ENCODE measurements around the gene RPS19. TPM values are rescaled to one million over a fixed set of nuclear protein-coding genes. Genes with fewer than 3 reads are reported as not detected.

Gene RPS19
- total and polyA plus RNA-seq, 4 donors: 275 to 655 (median 476) TPM

GRCh38 chr19:41861846-41862245, 1.8 kb downstream of the RPS19 start (continued):
- TF ChIP-seq HNF4G (IDR thresholded peaks at IDR 0.05) (no peak), EGR1 (IDR thresholded peaks at IDR 0.05; ENCODE audit: low read depth in 2 of 2) (no peak), TAF1 (conservative IDR thresholded peaks at IDR 0.05) (no peak), FOXA1 (IDR thresholded peaks at IDR 0.05) (no peak), SP1 (IDR thresholded peaks at IDR 0.05) (no peak), CTCF (IDR thresholded peaks at IDR 0.05; ENCODE audit: low read depth, low read length, missing input control) (no peak)

- TF ChIP-seq NR2F2 (IDR thresholded peaks at IDR 0.05) (no peak), HNF4G (IDR thresholded peaks at IDR 0.05) (no peak), RXRA (IDR thresholded peaks at IDR 0.05) (no peak), SP1 (IDR thresholded peaks at IDR 0.05) (no peak)
- H3K4me3 ChIP-seq (ENCODE audit: low read depth in 1 of 3, low read length in 3 of 3): no peak overlapping the region
- no peak overlapping the region for H3K9ac ChIP-seq (ENCODE audit: low read depth in 1 of 2, low read length in 2 of 2)
- no peak overlapping the region for H3K27ac ChIP-seq (ENCODE audit: low read depth in 1 of 2, low read length in 2 of 2)
- H3K4me1 ChIP-seq (ENCODE audit: control insufficient read depth in 4 of 4, insufficient read depth in 4 of 4, low read length in 3 of 4): peaks cover 4 to 30% (median 25%) of the 10 kb centered on the region in 4 donors
- H3K36me3 ChIP-seq (ENCODE audit: control insufficient read depth in 4 of 4, insufficient read depth in 3 of 4, low read depth in 1 of 4, low read length in 3 of 4): peaks cover 11 to 44% (median 37%) of the 10 kb centered on the region in 4 donors
- WGBS: 83% methylated on average over 2 of the region's 2 CpGs
- no peak for DNase-seq (ENCODE audit: low spot score)
- H3K9me3 ChIP-seq (ENCODE audit: control insufficient read depth in 4 of 4, low read length in 3 of 4): no peaks in the 10 kb centered on the region
- H3K27me3 ChIP-seq (ENCODE audit: control insufficient read depth in 4 of 4, insufficient read depth in 4 of 4, low read length in 3 of 4): no peaks in the 10 kb centered on the region
Measured at GRCh38 chr19:41862445-41862986, 2.5 kb downstream of the RPS19 start.

- Histone ChIP-seq H3K4me3 (ENCODE audit: low read depth in 1 of 3, low read length in 3 of 3) (no peak overlapping the region), H3K9ac (ENCODE audit: low read depth in 1 of 2, low read length in 2 of 2) (no peak overlapping the region), H3K36me3 (ENCODE audit: control insufficient read depth in 4 of 4, insufficient read depth in 3 of 4, low read depth in 1 of 4, low read length in 3 of 4) (peaks cover 11 to 52% (median 40%) of the 10 kb centered on the region in 4 donors), H3K9me3 (ENCODE audit: control insufficient read depth in 4 of 4, low read length in 3 of 4) (no peaks in the 10 kb centered on the region), H3K4me1 (ENCODE audit: control insufficient read depth in 4 of 4, insufficient read depth in 4 of 4, low read length in 3 of 4) (peaks cover 4 to 30% (median 25%) of the 10 kb centered on the region in 4 donors), H3K27me3 (ENCODE audit: control insufficient read depth in 4 of 4, insufficient read depth in 4 of 4, low read length in 3 of 4) (no peaks in the 10 kb centered on the region), H3K27ac (ENCODE audit: low read depth in 1 of 2, low read length in 2 of 2) (no peak overlapping the region)
- WGBS: 83% methylated on average over 11 of the region's 11 CpGs
- DNase-seq (ENCODE audit: low spot score): no peak
- TF ChIP-seq TAF1 (conservative IDR thresholded peaks at IDR 0.05): no peak
- TF ChIP-seq GABPA (IDR thresholded peaks at IDR 0.05 in 1 of 2, conservative IDR thresholded peaks at IDR 0.05 in 1 of 2): no peak
- no peak for TF ChIP-seq ZBTB33 (IDR thresholded peaks at IDR 0.05)
- no peak for TF ChIP-seq RAD21 (IDR thresholded peaks at IDR 0.05)
- TF ChIP-seq NR2F2 (IDR thresholded peaks at IDR 0.05): no peak
- TF ChIP-seq RXRA (IDR thresholded peaks at IDR 0.05): no peak
- TF ChIP-seq JUND (IDR thresholded peaks at IDR 0.05): no peak
- no peak for TF ChIP-seq HNF4A (conservative IDR thresholded peaks at IDR 0.05)
Measured at GRCh38 chr19:41863209-41863931, 3.3 kb downstream of the RPS19 start.
